Stimulated activated CD4-positive, alpha-beta T cell treated with anti-CD3 and anti-CD28 coated beads, Interleukin-12 subunit alpha, Interleukin-12 subunit beta, amount 100 ng/mL, for 4 hours (primary cell): ENCODE measurements around the gene ZBTB7C.

Experiments
- DNase-seq: peaks from one replicate; pipeline ENCODE4 v3.0.0-alpha.2; 2020

The ZBTB7C gene

GRCh38 chr18:48006415-48007175, 402.6 kb downstream of the ZBTB7C start:
- no peak for DNase-seq

- DNase-seq: no peak
Observed at GRCh38 chr18:48004577-48004976, 404.6 kb downstream of the ZBTB7C start.

- DNase-seq: no peak
Observed at GRCh38 chr18:48003426-48004349, 405.5 kb downstream of the ZBTB7C start.

DNA sequence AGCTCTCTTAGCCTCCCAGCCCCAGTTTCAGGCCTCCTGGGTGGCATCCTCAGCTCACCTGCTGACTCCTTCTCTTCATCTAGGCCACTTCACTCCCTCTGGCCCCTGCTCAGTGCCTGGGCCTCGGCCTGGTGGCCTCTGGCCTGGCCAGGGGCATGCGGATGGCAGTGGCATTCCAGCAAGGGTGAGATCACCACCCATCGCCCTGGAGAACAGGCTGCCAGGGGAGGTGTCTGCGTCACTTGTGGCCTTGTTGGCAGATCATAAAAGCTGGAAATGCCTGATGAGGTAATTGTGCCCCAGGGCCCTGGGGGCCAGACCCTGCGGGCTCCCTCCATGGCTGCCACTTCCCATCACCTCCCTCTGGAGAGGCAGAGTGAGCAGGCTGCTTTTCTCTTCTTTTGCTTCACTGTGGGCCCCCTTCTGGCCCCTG, 406.2 kb downstream of the ZBTB7C start:
- DNase-seq: no peak

GRCh38 chr18:48000701-48001100, 408.5 kb downstream of the ZBTB7C start:
- DNase-seq: no peak

DNA sequence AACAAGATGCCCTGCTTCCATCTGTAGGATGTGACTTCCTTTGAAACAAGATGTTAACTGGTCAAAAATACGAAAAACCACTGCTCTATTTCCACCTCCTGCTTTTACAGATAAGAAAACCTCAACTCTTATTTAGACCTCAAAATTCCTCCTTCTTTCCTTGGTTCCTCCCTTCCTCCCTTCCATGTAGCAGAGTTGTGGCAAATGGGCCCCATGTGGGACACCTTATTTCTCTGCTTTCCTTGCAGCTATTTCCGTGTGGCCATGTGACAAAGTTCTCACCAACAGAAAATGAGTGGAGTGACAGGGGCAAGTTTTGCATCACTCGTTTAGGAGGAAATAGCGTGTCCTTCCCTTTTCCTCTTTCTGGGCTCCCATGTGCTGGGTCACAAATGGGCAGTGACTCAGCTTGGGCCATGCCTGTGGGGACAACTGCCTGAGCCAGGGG, 409.4 kb downstream of the ZBTB7C start:
- DNase-seq: no peak

DNA sequence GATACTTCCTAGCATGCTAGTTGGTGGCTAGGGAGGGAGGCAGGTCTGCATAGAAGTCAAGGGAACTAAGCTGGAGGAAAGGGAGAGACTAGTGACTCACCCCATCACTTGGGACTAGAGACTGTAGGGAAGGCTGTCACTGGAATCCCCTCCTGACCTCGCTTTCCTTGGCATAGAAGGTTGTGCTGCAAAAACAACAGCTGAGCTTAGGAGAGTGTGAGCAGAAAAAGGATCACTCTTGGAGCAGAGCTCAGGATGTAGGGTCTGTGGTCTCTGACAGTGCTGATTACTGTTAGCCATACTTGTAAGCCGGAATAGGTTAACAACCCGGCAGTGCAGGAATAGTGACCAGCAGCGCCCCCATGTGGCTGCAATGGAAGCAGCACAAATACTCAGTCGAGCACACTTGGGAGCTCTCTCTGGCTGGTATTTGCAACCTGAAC, 411.8 kb downstream of the ZBTB7C start:
- DNase-seq: peak; percentile 21

DNA sequence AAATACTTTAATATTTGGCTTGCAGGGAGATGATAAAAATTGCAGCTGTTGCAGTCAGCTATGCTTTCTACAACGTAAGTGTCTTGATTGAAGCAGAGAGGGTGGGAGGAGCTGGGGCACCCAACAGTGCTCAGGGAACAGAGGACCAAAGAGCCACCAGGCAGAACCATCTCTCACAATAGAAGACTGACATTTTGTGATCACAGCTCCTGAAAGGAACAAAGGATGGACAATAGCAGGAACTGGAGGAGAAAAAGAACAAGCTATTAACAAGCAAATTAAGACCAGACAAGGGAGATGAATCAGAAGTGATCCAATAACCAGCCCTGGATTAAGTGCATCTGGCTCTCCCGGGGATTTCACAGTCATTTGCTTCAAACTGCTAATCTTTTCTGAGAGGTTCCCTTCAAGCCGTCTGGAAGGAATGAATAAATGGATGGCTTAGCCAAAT, 413.1 kb downstream of the ZBTB7C start:
- no peak for DNase-seq

GRCh38 chr18:47995654-47996053, 413.5 kb downstream of the ZBTB7C start:
- DNase-seq: no peak

GRCh38 chr18:47993409-47993808, 415.8 kb downstream of the ZBTB7C start:
- DNase-seq: no peak

DNA sequence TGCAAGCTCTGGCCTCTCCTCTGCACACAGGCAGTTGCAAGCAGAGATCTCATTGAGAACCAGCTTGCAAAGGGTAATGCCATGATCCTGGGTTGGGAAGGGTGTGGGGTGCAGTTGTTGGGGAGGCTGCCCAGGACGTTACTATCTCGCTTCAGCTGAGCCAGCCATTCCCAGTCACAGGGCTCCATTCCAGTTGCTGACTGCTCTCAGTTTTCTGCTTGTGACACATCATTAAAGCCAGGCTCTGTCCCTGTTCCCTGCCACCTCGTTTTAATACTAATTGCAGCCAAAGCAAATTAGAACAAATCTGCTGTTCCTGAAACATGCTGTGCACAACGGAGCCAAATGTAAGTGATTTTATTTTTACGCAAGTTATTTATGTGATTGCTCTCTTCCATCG, 416.2 kb downstream of the ZBTB7C start:
- no peak for DNase-seq

DNA sequence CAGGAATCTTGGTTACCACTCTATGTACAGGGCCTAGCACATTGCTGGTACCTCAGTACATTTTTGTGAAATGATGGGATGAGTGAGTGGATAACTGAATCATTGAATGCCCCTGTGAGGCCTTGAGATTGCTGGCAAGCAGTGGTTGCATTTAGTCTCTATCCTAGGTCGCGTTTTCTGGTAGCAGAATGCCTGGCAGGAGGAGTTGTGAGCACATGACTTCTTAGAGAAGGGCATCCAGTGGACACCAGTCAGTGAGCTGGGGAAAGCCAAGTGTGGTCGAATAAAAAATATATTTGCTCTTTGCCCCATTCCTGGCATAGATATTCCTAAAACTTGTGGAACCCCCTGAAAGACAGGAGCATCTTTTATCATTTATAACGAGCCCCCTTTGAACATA, 416.9 kb downstream of the ZBTB7C start:
- no peak for DNase-seq

- DNase-seq: no peak
Observed at GRCh38 chr18:47990981-47991380, 418.2 kb downstream of the ZBTB7C start.

- no peak for DNase-seq
Observed at GRCh38 chr18:47987388-47987699, 421.8 kb downstream of the ZBTB7C start.

GRCh38 chr18:47986620-47987387, 422.4 kb downstream of the ZBTB7C start:
- DNase-seq: no peak

- no peak for DNase-seq
Observed at GRCh38 chr18:47985866-47986265, 423.3 kb downstream of the ZBTB7C start.

GRCh38 chr18:47984991-47985390, 424.2 kb downstream of the ZBTB7C start:
- DNase-seq: no peak

- no peak for DNase-seq
Observed at GRCh38 chr18:47983946-47984345, 425.2 kb downstream of the ZBTB7C start.

GRCh38 chr18:47983055-47983454, 426.1 kb downstream of the ZBTB7C start:
- no peak for DNase-seq

GRCh38 chr18:47981830-47982229, 427.4 kb downstream of the ZBTB7C start:
- DNase-seq: no peak

DNA sequence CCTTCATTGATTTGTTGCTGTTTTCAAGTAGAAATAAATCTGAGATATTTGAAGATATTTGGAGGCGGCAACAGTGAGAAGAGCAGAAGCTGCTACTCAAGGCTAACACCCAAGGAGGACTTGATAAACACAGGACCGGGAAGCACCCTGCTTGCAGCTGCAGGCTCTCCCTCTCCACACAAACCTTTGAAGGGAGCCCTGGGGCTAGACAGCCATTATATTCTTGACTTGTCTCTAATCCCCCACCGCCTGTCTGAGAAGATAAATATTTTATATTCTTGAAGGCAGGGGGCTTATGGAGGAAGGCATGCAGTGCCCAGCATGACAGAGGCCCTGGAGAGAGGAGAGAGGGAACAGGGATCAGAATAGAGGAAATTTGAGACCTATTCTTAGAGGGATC, 427.9 kb downstream of the ZBTB7C start:
- DNase-seq: no peak

- no peak for DNase-seq
Observed at GRCh38 chr18:47979611-47980200, 429.5 kb downstream of the ZBTB7C start.

DNA sequence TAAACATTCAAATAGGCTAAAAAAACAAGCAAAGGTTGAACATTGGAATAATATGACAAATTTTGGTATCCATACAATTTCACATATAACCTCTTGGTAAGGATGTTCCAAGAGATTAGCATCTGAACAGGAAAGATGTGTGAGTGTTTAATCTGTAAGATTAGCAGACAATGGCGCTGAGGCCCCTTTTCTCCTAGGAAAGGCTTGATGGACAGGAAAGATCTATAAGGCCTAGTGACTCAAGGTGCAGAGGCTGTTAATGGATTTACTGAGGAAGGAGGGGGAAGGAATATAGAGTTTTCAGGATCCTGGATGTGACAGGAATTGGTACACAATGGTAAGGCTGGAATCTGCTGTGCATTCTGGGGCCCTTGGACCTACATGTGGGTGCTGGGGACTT, 430.6 kb downstream of the ZBTB7C start:
- DNase-seq: no peak
